ENCODE data around the gene POLR2H.

DNA sequence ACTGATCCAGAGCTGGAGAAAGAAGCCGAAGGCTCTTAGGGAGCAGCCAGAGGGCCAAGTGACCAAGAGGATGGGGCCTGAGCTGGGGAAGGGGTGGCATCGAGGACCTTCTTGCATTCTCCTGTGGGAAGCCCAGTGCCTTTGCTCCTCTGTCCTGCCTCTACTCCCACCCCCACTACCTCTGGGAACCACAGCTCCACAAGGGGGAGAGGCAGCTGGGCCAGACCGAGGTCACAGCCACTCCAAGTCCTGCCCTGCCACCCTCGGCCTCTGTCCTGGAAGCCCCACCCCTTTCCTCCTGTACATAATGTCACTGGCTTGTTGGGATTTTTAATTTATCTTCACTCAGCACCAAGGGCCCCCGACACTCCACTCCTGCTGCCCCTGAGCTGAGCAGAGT is 27.9 kb downstream of the POLR2H start:
- TF ChIP-seq, protein P1, sequence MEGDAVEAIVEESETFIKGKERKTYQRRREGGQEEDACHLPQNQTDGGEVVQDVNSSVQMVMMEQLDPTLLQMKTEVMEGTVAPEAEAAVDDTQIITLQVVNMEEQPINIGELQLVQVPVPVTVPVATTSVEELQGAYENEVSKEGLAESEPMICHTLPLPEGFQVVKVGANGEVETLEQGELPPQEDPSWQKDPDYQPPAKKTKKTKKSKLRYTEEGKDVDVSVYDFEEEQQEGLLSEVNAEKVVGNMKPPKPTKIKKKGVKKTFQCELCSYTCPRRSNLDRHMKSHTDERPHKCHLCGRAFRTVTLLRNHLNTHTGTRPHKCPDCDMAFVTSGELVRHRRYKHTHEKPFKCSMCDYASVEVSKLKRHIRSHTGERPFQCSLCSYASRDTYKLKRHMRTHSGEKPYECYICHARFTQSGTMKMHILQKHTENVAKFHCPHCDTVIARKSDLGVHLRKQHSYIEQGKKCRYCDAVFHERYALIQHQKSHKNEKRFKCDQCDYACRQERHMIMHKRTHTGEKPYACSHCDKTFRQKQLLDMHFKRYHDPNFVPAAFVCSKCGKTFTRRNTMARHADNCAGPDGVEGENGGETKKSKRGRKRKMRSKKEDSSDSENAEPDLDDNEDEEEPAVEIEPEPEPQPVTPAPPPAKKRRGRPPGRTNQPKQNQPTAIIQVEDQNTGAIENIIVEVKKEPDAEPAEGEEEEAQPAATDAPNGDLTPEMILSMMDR (IDR thresholded peaks at IDR 0.05): no peak
- TF ChIP-seq EP300 (IDR thresholded peaks at IDR 0.05; ENCODE audit: low read depth): no peak
- TF ChIP-seq POLR2A (IDR thresholded peaks at IDR 0.05): no peak

All from transverse colon (tissue), 3 donors.